Right lobe of liver (tissue), 6 donors: ENCODE results near the gene PIGL. TPM values are rescaled to one million over a fixed set of nuclear protein-coding genes. Genes with fewer than 3 reads are reported as not detected.

Experiments
- ATAC-seq, 4 donors: fragments of 200-7000 bp; cut with Tn5 transposase; one replicate each; pipeline ENCODE4 v1.9.1; 2020; ENCODE audit warnings: mild to moderate bottlenecking in 4 of 4, moderate library complexity in 4 of 4
- DNase-seq, 3 donors: peaks; one replicate each; pipeline ENCODE4 v3.0.0-alpha.2; 2020
- H3K27ac ChIP-seq, 3 donors: fragments of 200-600 bp; one replicate each; pipeline ENCODE4 v1.8.0; 2022
- H3K27me3 ChIP-seq, 2 donors: fragments of 200-600 bp; one replicate each; pipeline ENCODE4 v1.8.0; 2022
- H3K36me3 ChIP-seq, 4 donors: fragments of 200-600 bp; sonication (generic) in 1 of 4; one replicate each; pipeline versions ENCODE4 v1.5.1 to v1.8.0; 2017 to 2022; ENCODE audit warnings: control low read depth in 1 of 4
- H3K4me1 ChIP-seq, 4 donors: fragments of 200-600 bp; sonication (generic) in 1 of 4; one replicate each; pipeline versions ENCODE4 v1.5.1 to v1.8.0; 2017 to 2022; ENCODE audit warnings: control low read depth in 1 of 4
- H3K4me3 ChIP-seq, 3 donors: fragments of 200-600 bp; one replicate each; pipeline ENCODE4 v1.8.0; 2022
- H3K9me3 ChIP-seq, 4 donors: fragments of 200-600 bp; sonication (generic) in 1 of 4; one replicate each; pipeline versions ENCODE4 v1.5.1 to v1.8.0; 2017 to 2022; ENCODE audit warnings: control low read depth in 1 of 4
- CTCF ChIP-seq, 4 donors: fragments of 200-600 bp in 3 of 4; fragments of 450-650 bp in 1 of 4; IDR thresholded peaks; one replicate each; pipeline versions ENCODE4 v1.5.1 to v1.8.0; 2016 to 2022; ENCODE audit warnings: antibody characterized with exemption in 4 of 4, mild to moderate bottlenecking in 2 of 4
- POLR2A ChIP-seq: fragments of 450-650 bp; IDR thresholded peaks from one replicate; pipeline ENCODE4 v1.6.1; 2017; ENCODE audit warnings: antibody characterized with exemption, mild to moderate bottlenecking
- WGBS: methylation state at CpG from one replicate; pipeline ENCODE4 v1.1.6; 2018; ENCODE audit warnings: low coverage, low lambda C conversion rate; ENCODE audit not compliant: insufficient coverage; ENCODE audit errors: missing lambda C conversion rate; 5-methylcytosine and 5-hydroxymethylcytosine counted together
- intact Hi-C, 2 donors: fragments of 100-400 bp; cut with DNase I; formaldehyde crosslinking; loops; one replicate each; pipeline versions ENCODE4 v1.11.2 to v1.14.1; 2022
- total RNA-seq, 6 experiments: library from RNA; depleted of rRNA in 2 of 6; stranded (reverse); fragments of >200 nt in 2 of 6; fragmentation: NEBNext Ultra II Directional in 3 of 6; extraction: Animal tissue kit (Norgen Biotek cat#: 25700) in 3 of 6; gene quantifications; one replicate each; pipeline versions ENCODE4 v1.1.0 to v1.2.4, GENCODE V29; 2016 to 2023
- donor health status: DM: no; HTN: yes; CAD: no.
- donor health status: DM: no; HTN: no; CAD: no.
- donor health status: DM: no; HTN: no; CAD: no.
- donor health status: DM: no; HTN: yes; CAD: no.
- donor health status: DM: no; HTN: yes; CAD: no.

Gene PIGL
- total RNA-seq, 6 experiments from 2014 or later, result 8.5 to 29.7 (median 14.9) TPM

- TF ChIP-seq POLR2A (no peak), CTCF (IDR thresholded peaks at IDR 0.05) (no peak)
- Histone ChIP-seq H3K9me3 (no peaks in the 10 kb centered on the region), H3K4me1 (peaks cover 0 to 13% (median 6%) of the 10 kb centered on the region in 4 donors), H3K36me3 (no peaks in the 10 kb centered on the region), H3K27ac (peak overlapping the region in 2 of 3 donors; percentile 81 to 84), H3K27me3 (no peaks in the 10 kb centered on the region), H3K4me3 (no peak overlapping the region)
- no peak for ATAC-seq
- DNase-seq, result no peak
- intact Hi-C loops, result no loop called here
Measured at GRCh38 chr17:16314189-16314588, 97.2 kb downstream of the PIGL start.

- H3K9me3 ChIP-seq, result no peaks in the 10 kb centered on the region
- peaks cover 0 to 13% (median 6%) of the 10 kb centered on the region in 4 donors for H3K4me1 ChIP-seq
- no peak for TF ChIP-seq POLR2A
- TF ChIP-seq CTCF (IDR thresholded peaks at IDR 0.05), result no peak
- DNase-seq (no peak), ATAC-seq (no peak)
- H3K27ac ChIP-seq, result no peak overlapping the region
- no peaks in the 10 kb centered on the region for H3K36me3 ChIP-seq
- intact Hi-C loops, result no loop called here
- no peak overlapping the region for H3K4me3 ChIP-seq
- no peaks in the 10 kb centered on the region for H3K27me3 ChIP-seq
- no CpG with 5 or more reads among the region's 3 CpGs for WGBS
Measured at GRCh38 chr17:16314859-16315258, 97.8 kb downstream of the PIGL start.

GRCh38 chr17:16319969-16320368 is 103.0 kb downstream of the PIGL start:
- DNase-seq (no peak), ATAC-seq (no peak)
- Histone ChIP-seq H3K4me1 (no peaks in the 10 kb centered on the region), H3K9me3 (no peaks in the 10 kb centered on the region), H3K4me3 (no peak overlapping the region), H3K27ac (no peak overlapping the region), H3K36me3 (no peaks in the 10 kb centered on the region), H3K27me3 (no peaks in the 10 kb centered on the region)
- 89% methylated on average over 3 of the region's 3 CpGs for WGBS
- no peak for TF ChIP-seq POLR2A
- no peak for TF ChIP-seq CTCF (IDR thresholded peaks at IDR 0.05)
- intact Hi-C loops, result no loop called here

GRCh38 chr17:16322636-16323035 is 105.6 kb downstream of the PIGL start:
- no peak for TF ChIP-seq POLR2A
- no peak for TF ChIP-seq CTCF (IDR thresholded peaks at IDR 0.05)
- DNase-seq, result no peak
- H3K36me3 ChIP-seq, result no peaks in the 10 kb centered on the region
- no peaks in the 10 kb centered on the region for H3K9me3 ChIP-seq
- H3K4me3 ChIP-seq, result no peak overlapping the region
- H3K4me1 ChIP-seq, result no peaks in the 10 kb centered on the region
- H3K27ac ChIP-seq, result no peak overlapping the region
- ATAC-seq, result no peak
- intact Hi-C loops, result no loop called here
- 98% methylated on average over 3 of the region's 3 CpGs for WGBS
- H3K27me3 ChIP-seq, result no peaks in the 10 kb centered on the region

GRCh38 chr17:16325964-16326363 is 109.0 kb downstream of the PIGL start:
- no peak for ATAC-seq
- TF ChIP-seq POLR2A, result no peak
- TF ChIP-seq CTCF (IDR thresholded peaks at IDR 0.05), result no peak
- Histone ChIP-seq H3K36me3 (no peaks in the 10 kb centered on the region), H3K9me3 (no peaks in the 10 kb centered on the region), H3K27me3 (no peaks in the 10 kb centered on the region), H3K4me1 (no peaks in the 10 kb centered on the region), H3K27ac (no peak overlapping the region), H3K4me3 (no peak overlapping the region)
- 100% methylated on average over 1 of the region's 1 CpG for WGBS
- DNase-seq, result no peak
- intact Hi-C loops, result no loop called here
